NCI-H345 treated with DMSO at 0.1 percent for 48 hours (cell line): ENCODE data around the gene PLPPR4.

Experiments used
- DNase-seq: peaks from one replicate; lab custom pipeline; 2025; ENCODE audit not compliant: unreplicated experiment; lab: John Stamatoyannopoulos, UW

PLPPR4 gene

GRCh38 chr1:99347041-99347684, 82.9 kb downstream of the PLPPR4 start:
- DNase-seq: no peak

- no peak for DNase-seq
These were observed 84.3 kb downstream of the PLPPR4 start for GRCh38 chr1:99348397-99349132.

- DNase-seq: no peak
These were observed 88.5 kb downstream of the PLPPR4 start for GRCh38 chr1:99352821-99353220.

- no peak for DNase-seq
These were observed 94.5 kb downstream of the PLPPR4 start for GRCh38 chr1:99358770-99359169.
